PC-3 (cell line): ENCODE data around the gene IL25. TPM values are rescaled to one million over a fixed set of nuclear protein-coding genes. Genes with fewer than 3 reads are reported as not detected.

Source experiments
- ATAC-seq: fragments of 200-7000 bp; cut with Tn5 transposase; 2 replicates; pipeline ENCODE4 v1.9.1; 2020; ENCODE audit warnings: mild to moderate bottlenecking, moderate library complexity
- BruUV-seq: library from RNA; stranded (reverse); fragments of 400-500 nt; replicated peaks from 2 replicates; lab custom pipeline; 2021; lab: Mats Ljungman, UMichigan
- CTCF ChIA-PET: fragments of 300-600 bp; sonication (Branson Sonifier 250); formaldehyde crosslinking; loops from one replicate; lab custom pipeline; 2022; ENCODE audit warnings: antibody characterized with exemption; lab: Charles Lee
- POLR2A ChIA-PET: fragments of 300-600 bp; sonication (Branson Sonifier 250); formaldehyde crosslinking; loops from one replicate; lab custom pipeline; 2022; ENCODE audit warnings: antibody characterized with exemption; ENCODE audit not compliant: unreplicated experiment; lab: Charles Lee
- DNase-seq: peaks from one replicate; pipeline ENCODE4 v3.0.0-alpha.2; 2015
- H2AFZ ChIP-seq: fragments of 300-600 bp; sonication (generic); 2 replicates; pipeline ENCODE4 v1.6.0; 2016; ENCODE audit warnings: antibody characterized with exemption, low read length
- H3F3A ChIP-seq: fragments of 300-600 bp; sonication (generic); one replicate; pipeline ENCODE4 v1.6.0; 2017; ENCODE audit warnings: antibody characterized with exemption, low read length, control low read depth, mild to moderate bottlenecking; ENCODE audit not compliant: unreplicated experiment
- H3K27ac ChIP-seq: fragments of 300-600 bp; sonication (generic); 2 replicates; pipeline ENCODE4 v1.5.1; 2016; ENCODE audit warnings: mild to moderate bottlenecking, low read length
- H3K27me3 ChIP-seq: fragments of 300-600 bp; sonication (generic); 2 replicates; pipeline ENCODE4 v1.6.1; 2016; ENCODE audit warnings: low read length, mixed read lengths
- H3K36me3 ChIP-seq: fragments of 300-600 bp; sonication (generic); 2 replicates; pipeline ENCODE4 v1.6.1; 2016; ENCODE audit warnings: low read depth, mixed run types, low read length, mixed read lengths
- H3K4me1 ChIP-seq: fragments of 300-600 bp; sonication (generic); 2 replicates; pipeline ENCODE4 v1.5.1; 2016; ENCODE audit warnings: low read length; ENCODE audit not compliant: insufficient read depth
- H3K4me2 ChIP-seq: fragments of 300-600 bp; sonication (generic); 2 replicates; pipeline ENCODE4 v1.6.0; 2016; ENCODE audit warnings: low read length
- H3K4me3 ChIP-seq: fragments of 300-600 bp; sonication (generic); 2 replicates; pipeline ENCODE4 v1.5.1; 2016; ENCODE audit warnings: mild to moderate bottlenecking, low read length, mixed read lengths
- H3K79me2 ChIP-seq: fragments of 300-600 bp; sonication (generic); 2 replicates; pipeline ENCODE4 v1.6.1; 2017; ENCODE audit warnings: low read length, mixed read lengths
- H3K9ac ChIP-seq: fragments of 300-600 bp; sonication (generic); 2 replicates; pipeline ENCODE4 v1.6.0; 2016; ENCODE audit warnings: mild to moderate bottlenecking, low read length
- H3K9me2 ChIP-seq: fragments of 300-600 bp; sonication (generic); replicated peaks from 2 replicates; pipeline ENCODE4 v1.6.1; 2016; ENCODE audit warnings: mixed run types, low read length, mixed read lengths
- H3K9me3 ChIP-seq: fragments of 300-600 bp; sonication (generic); 2 replicates; pipeline ENCODE4 v1.6.1; 2016; ENCODE audit warnings: low read length, mixed read lengths
- H4K20me1 ChIP-seq: fragments of 300-600 bp; sonication (generic); 2 replicates; pipeline ENCODE4 v1.6.1; 2016; ENCODE audit warnings: low read length, mixed read lengths
- EZH2 ChIP-seq: fragments of 300-600 bp; sonication (generic); IDR thresholded peaks from one replicate; pipeline ENCODE4 v1.6.1; 2017; ENCODE audit warnings: antibody characterized with exemption, mild to moderate bottlenecking, low read length; ENCODE audit not compliant: unreplicated experiment
- EZH2phosphoT487 ChIP-seq: fragments of 300-600 bp; sonication (generic); IDR thresholded peaks from 2 replicates; pipeline ENCODE4 v1.6.1; 2018; ENCODE audit warnings: mild to moderate bottlenecking, antibody characterized with exemption, low read length, borderline replicate concordance
- intact Hi-C: fragments of 100-400 bp; cut with micrococcal nuclease; formaldehyde crosslinking; loops from 2 replicates; pipeline ENCODE4 v1.9.0; 2023
- total RNA-seq: library from RNA; depleted of rRNA; stranded (reverse); fragments of >200 nt; gene quantifications from 2 replicates; pipeline ENCODE4 v1.2.3, GENCODE V29; 2014
- TF ChIP-seq, protein P1 (sequence below): fragments of 300-600 bp; sonication (generic); conservative IDR thresholded peaks from 2 replicates; pipeline ENCODE4 v1.5.1; 2017; ENCODE audit warnings: antibody characterized with exemption, low read depth, mild to moderate bottlenecking, low read length

Gene IL25
- total RNA-seq, 1 experiment from 2014 or later, result not detected

GRCh38 chr14:23408307-23408630 lies 35.7 kb downstream of the IL25 start:
- H3K9me2 ChIP-seq, result no peaks in the 10 kb centered on the region
- no peaks in the 10 kb centered on the region for H3F3A ChIP-seq
- intact Hi-C loops, result no loop called here
- H3K9ac ChIP-seq, result no peak overlapping the region
- no peak for DNase-seq
- TF ChIP-seq EZH2phosphoT487, result no peak
- TF ChIP-seq, protein P1, sequence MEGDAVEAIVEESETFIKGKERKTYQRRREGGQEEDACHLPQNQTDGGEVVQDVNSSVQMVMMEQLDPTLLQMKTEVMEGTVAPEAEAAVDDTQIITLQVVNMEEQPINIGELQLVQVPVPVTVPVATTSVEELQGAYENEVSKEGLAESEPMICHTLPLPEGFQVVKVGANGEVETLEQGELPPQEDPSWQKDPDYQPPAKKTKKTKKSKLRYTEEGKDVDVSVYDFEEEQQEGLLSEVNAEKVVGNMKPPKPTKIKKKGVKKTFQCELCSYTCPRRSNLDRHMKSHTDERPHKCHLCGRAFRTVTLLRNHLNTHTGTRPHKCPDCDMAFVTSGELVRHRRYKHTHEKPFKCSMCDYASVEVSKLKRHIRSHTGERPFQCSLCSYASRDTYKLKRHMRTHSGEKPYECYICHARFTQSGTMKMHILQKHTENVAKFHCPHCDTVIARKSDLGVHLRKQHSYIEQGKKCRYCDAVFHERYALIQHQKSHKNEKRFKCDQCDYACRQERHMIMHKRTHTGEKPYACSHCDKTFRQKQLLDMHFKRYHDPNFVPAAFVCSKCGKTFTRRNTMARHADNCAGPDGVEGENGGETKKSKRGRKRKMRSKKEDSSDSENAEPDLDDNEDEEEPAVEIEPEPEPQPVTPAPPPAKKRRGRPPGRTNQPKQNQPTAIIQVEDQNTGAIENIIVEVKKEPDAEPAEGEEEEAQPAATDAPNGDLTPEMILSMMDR, result no peak
- no peak for TF ChIP-seq EZH2
- H3K79me2 ChIP-seq, result no peaks in the 10 kb centered on the region
- H2AFZ ChIP-seq, result no peak overlapping the region
- no peak overlapping the region for H3K4me2 ChIP-seq
- peaks cover 83% of the 10 kb centered on the region for H3K27me3 ChIP-seq
- no TSS peak for BruUV-seq
- H3K4me1 ChIP-seq, result no peaks in the 10 kb centered on the region
- ChIA-PET POLR2A (no interaction called here), CTCF (no interaction called here)
- no peak for ATAC-seq
- H3K4me3 ChIP-seq, result no peak overlapping the region
- no peak overlapping the region for H3K27ac ChIP-seq
- no peaks in the 10 kb centered on the region for H3K9me3 ChIP-seq
- H3K36me3 ChIP-seq, result no peaks in the 10 kb centered on the region
- H4K20me1 ChIP-seq, result no peaks in the 10 kb centered on the region

GRCh38 chr14:23409475-23409874 lies 36.9 kb downstream of the IL25 start:
- ChIA-PET POLR2A (no interaction called here), CTCF (no interaction called here)
- H3K4me2 ChIP-seq, result no peak overlapping the region
- intact Hi-C loops, result no loop called here
- TF ChIP-seq EZH2 (no peak), EZH2phosphoT487 (no peak)
- TF ChIP-seq, protein P1, result no peak
- no peak overlapping the region for H3K27ac ChIP-seq
- H3K27me3 ChIP-seq, result peaks cover 82% of the 10 kb centered on the region
- H3K9me3 ChIP-seq, result no peaks in the 10 kb centered on the region
- no peaks in the 10 kb centered on the region for H3K79me2 ChIP-seq
- H3K36me3 ChIP-seq, result no peaks in the 10 kb centered on the region
- ATAC-seq (no peak), DNase-seq (no peak)
- no peaks in the 10 kb centered on the region for H3K9me2 ChIP-seq
- H3K4me3 ChIP-seq, result no peak overlapping the region
- H3K9ac ChIP-seq, result no peak overlapping the region
- H4K20me1 ChIP-seq, result no peaks in the 10 kb centered on the region
- H3F3A ChIP-seq, result no peaks in the 10 kb centered on the region
- H3K4me1 ChIP-seq, result no peaks in the 10 kb centered on the region
- no TSS peak for BruUV-seq
- H2AFZ ChIP-seq, result no peak overlapping the region

GRCh38 chr14:23409966-23410635 lies 37.5 kb downstream of the IL25 start:
- no peaks in the 10 kb centered on the region for H3K9me3 ChIP-seq
- no peaks in the 10 kb centered on the region for H3K9me2 ChIP-seq
- no peak overlapping the region for H3K9ac ChIP-seq
- intact Hi-C loops, result no loop called here
- H3K27ac ChIP-seq, result no peak overlapping the region
- no peak overlapping the region for H3K4me3 ChIP-seq
- H3K36me3 ChIP-seq, result no peaks in the 10 kb centered on the region
- DNase-seq (no peak), ATAC-seq (no peak)
- peaks cover 84% of the 10 kb centered on the region for H3K27me3 ChIP-seq
- no peaks in the 10 kb centered on the region for H3K4me1 ChIP-seq
- no peaks in the 10 kb centered on the region for H3F3A ChIP-seq
- TF ChIP-seq, protein P1, result no peak
- TF ChIP-seq EZH2phosphoT487, result no peak
- no peak for TF ChIP-seq EZH2
- ChIA-PET POLR2A (no interaction called here), CTCF (no interaction called here)
- BruUV-seq, result no TSS peak
- no peaks in the 10 kb centered on the region for H3K79me2 ChIP-seq
- H3K4me2 ChIP-seq, result no peak overlapping the region
- H2AFZ ChIP-seq, result no peak overlapping the region
- no peaks in the 10 kb centered on the region for H4K20me1 ChIP-seq
